Large intestine (tissue), 3 donors: ENCODE data around the gene SLC25A39. TPM values are rescaled to one million over a fixed set of nuclear protein-coding genes. Genes with fewer than 3 reads are reported as not detected.

Experiments used
- DNase-seq, 2 donors: peaks; one replicate each; pipeline versions ENCODE4 v3.0.0 to v3.0.0-alpha.2; 2013
- H3K27ac ChIP-seq: one replicate; pipeline ENCODE4 v1.5.1; 2013; ENCODE audit warnings: low read length
- H3K27me3 ChIP-seq: 2 replicates; pipeline ENCODE4 v1.6.1; 2013; ENCODE audit warnings: low read length; ENCODE audit not compliant: control insufficient read depth, insufficient read depth
- H3K36me3 ChIP-seq: 2 replicates; pipeline ENCODE4 v1.6.1; 2013; ENCODE audit warnings: low read length; ENCODE audit not compliant: control insufficient read depth, insufficient read depth
- H3K4me1 ChIP-seq: one replicate; pipeline ENCODE4 v1.6.1; 2013; ENCODE audit warnings: low read length; ENCODE audit not compliant: control insufficient read depth, insufficient read depth
- H3K4me3 ChIP-seq: one replicate; pipeline ENCODE4 v1.5.1; 2013; ENCODE audit warnings: low read length
- H3K9me3 ChIP-seq: one replicate; pipeline ENCODE4 v1.6.1; 2013; ENCODE audit warnings: mild to moderate bottlenecking, low read depth, low read length, moderate library complexity; ENCODE audit not compliant: control insufficient read depth
- WGBS: methylation state at CpG from one replicate; pipeline ENCODE4 v1.1.5; 2013; ENCODE audit warnings: low lambda C conversion rate; ENCODE audit not compliant: insufficient coverage; 5-methylcytosine and 5-hydroxymethylcytosine counted together
- polyA plus RNA-seq: library from polyadenylated mRNA; unstranded; fragments of 120-200 nt; gene quantifications from one replicate; pipeline ENCODE4 v1.2.1, GENCODE V29; 2013

SLC25A39 gene
- polyA plus RNA-seq, 1 donor, result 111 TPM

GRCh38 chr17:44354582-44355561 is 30.2 kb upstream of the SLC25A39 start:
- Histone ChIP-seq H3K9me3 (no peaks in the 10 kb centered on the region), H3K36me3 (peaks cover 32% of the 10 kb centered on the region), H3K27me3 (no peaks in the 10 kb centered on the region), H3K27ac (no peak overlapping the region), H3K4me3 (no peak overlapping the region), H3K4me1 (no peaks in the 10 kb centered on the region)
- WGBS, result no CpG with 5 or more reads among the region's 77 CpGs
- DNase-seq, result peak in 1 of 2 donors; percentile 55

- Histone ChIP-seq H3K36me3 (peaks cover 43% of the 10 kb centered on the region), H3K27ac (no peak overlapping the region), H3K4me1 (no peaks in the 10 kb centered on the region), H3K4me3 (peak overlapping the region; percentile 10), H3K27me3 (no peaks in the 10 kb centered on the region), H3K9me3 (no peaks in the 10 kb centered on the region)
- WGBS, result no CpG with 5 or more reads among the region's 98 CpGs
- DNase-seq, result peak in 1 of 2 donors; percentile 51
Measured at GRCh38 chr17:44353672-44354331, 29.2 kb upstream of the SLC25A39 start.

GRCh38 chr17:44352828-44353671 is 28.4 kb upstream of the SLC25A39 start:
- no CpG with 5 or more reads among the region's 22 CpGs for WGBS

DNA sequence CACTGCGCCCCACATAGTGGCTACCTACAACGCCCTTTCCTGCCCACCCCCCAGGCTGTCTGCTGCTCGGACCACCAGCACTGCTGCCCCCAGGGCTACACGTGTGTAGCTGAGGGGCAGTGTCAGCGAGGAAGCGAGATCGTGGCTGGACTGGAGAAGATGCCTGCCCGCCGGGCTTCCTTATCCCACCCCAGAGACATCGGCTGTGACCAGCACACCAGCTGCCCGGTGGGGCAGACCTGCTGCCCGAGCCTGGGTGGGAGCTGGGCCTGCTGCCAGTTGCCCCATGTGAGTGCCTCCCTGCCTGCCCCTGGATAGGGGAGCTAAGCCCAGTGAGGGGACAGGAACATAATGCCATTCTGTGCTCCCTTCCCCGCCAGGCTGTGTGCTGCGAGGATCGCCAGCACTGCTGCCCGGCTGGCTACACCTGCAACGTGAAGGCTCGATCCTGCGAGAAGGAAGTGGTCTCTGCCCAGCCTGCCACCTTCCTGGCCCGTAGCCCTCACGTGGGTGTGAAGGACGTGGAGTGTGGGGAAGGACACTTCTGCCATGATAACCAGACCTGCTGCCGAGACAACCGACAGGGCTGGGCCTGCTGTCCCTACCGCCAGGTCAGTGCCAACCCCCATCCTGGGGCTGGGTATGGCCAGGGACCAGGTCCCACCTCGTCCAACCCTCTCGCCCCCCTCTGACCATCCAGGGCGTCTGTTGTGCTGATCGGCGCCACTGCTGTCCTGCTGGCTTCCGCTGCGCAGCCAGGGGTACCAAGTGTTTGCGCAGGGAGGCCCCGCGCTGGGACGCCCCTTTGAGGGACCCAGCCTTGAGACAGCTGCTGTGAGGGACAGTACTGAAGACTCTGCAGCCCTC is 27.6 kb upstream of the SLC25A39 start:
- no CpG with 5 or more reads among the region's 36 CpGs for WGBS
- no peaks in the 10 kb centered on the region for H3K4me1 ChIP-seq
- H3K27ac ChIP-seq, result no peak overlapping the region
- no peaks in the 10 kb centered on the region for H3K9me3 ChIP-seq
- H3K4me3 ChIP-seq, result no peak overlapping the region
- H3K27me3 ChIP-seq, result no peaks in the 10 kb centered on the region
- no peak for DNase-seq
- H3K36me3 ChIP-seq, result peaks cover 50% of the 10 kb centered on the region

More at GRCh38 chr17:44352828-44353671, 28.4 kb upstream of the SLC25A39 start:
- no peaks in the 10 kb centered on the region for H3K9me3 ChIP-seq
- H3K27ac ChIP-seq, result no peak overlapping the region
- H3K36me3 ChIP-seq, result peaks cover 50% of the 10 kb centered on the region
- DNase-seq, result no peak
- no peaks in the 10 kb centered on the region for H3K27me3 ChIP-seq
- no peaks in the 10 kb centered on the region for H3K4me1 ChIP-seq
- H3K4me3 ChIP-seq, result peak overlapping the region; percentile 10

DNA sequence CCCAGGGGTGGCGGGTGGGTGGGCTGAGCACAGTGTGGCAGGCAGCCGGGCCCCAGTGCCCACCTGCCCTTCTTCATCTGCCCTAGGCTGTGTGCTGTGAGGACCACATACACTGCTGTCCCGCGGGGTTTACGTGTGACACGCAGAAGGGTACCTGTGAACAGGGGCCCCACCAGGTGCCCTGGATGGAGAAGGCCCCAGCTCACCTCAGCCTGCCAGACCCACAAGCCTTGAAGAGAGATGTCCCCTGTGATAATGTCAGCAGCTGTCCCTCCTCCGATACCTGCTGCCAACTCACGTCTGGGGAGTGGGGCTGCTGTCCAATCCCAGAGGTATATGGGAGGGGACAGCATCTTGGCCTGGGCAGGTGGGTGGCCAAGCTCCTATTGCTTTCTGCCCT is 26.8 kb upstream of the SLC25A39 start:
- Histone ChIP-seq H3K27me3 (no peaks in the 10 kb centered on the region), H3K4me1 (peaks cover 2% of the 10 kb centered on the region), H3K4me3 (no peak overlapping the region), H3K9me3 (no peaks in the 10 kb centered on the region), H3K27ac (no peak overlapping the region), H3K36me3 (peaks cover 50% of the 10 kb centered on the region)
- WGBS, result no CpG with 5 or more reads among the region's 8 CpGs
- no peak for DNase-seq

GRCh38 chr17:44350733-44351226 is 26.2 kb upstream of the SLC25A39 start:
- Histone ChIP-seq H3K9me3 (no peaks in the 10 kb centered on the region), H3K27ac (no peak overlapping the region), H3K36me3 (peaks cover 50% of the 10 kb centered on the region), H3K27me3 (no peaks in the 10 kb centered on the region), H3K4me1 (peaks cover 9% of the 10 kb centered on the region), H3K4me3 (no peak overlapping the region)
- peak in 1 of 2 donors; percentile 47 for DNase-seq
- no CpG with 5 or more reads among the region's 6 CpGs for WGBS

- H3K4me3 ChIP-seq, result no peak overlapping the region
- H3K9me3 ChIP-seq, result no peaks in the 10 kb centered on the region
- H3K4me1 ChIP-seq, result peaks cover 11% of the 10 kb centered on the region
- no peaks in the 10 kb centered on the region for H3K27me3 ChIP-seq
- peaks cover 48% of the 10 kb centered on the region for H3K36me3 ChIP-seq
- no peak overlapping the region for H3K27ac ChIP-seq
- no peak for DNase-seq
- WGBS, result no CpG with 5 or more reads among the region's 12 CpGs
Measured at GRCh38 chr17:44349553-44350070, 25.0 kb upstream of the SLC25A39 start.

DNA sequence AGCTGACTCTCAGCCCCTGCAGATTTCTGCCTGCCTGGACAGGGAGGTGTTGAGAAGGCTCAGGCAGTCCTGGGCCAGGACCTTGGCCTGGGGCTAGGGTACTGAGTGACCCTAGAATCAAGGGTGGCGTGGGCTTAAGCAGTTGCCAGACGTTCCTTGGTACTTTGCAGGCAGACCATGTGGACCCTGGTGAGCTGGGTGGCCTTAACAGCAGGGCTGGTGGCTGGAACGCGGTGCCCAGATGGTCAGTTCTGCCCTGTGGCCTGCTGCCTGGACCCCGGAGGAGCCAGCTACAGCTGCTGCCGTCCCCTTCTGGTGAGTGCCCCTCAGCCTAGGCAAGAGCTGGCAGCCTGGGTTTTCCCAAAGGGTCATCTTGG is 24.4 kb upstream of the SLC25A39 start:
- Histone ChIP-seq H3K36me3 (peaks cover 48% of the 10 kb centered on the region), H3K4me1 (peaks cover 15% of the 10 kb centered on the region)
- WGBS, result 100% methylated on average over 1 of the region's 6 CpGs

GRCh38 chr17:44348234-44348987 is 23.8 kb upstream of the SLC25A39 start:
- 100% methylated on average over 3 of the region's 9 CpGs for WGBS
- H3K4me1 ChIP-seq, result peaks cover 15% of the 10 kb centered on the region
- H3K36me3 ChIP-seq, result peaks cover 48% of the 10 kb centered on the region
- H3K27ac ChIP-seq, result no peak overlapping the region
- DNase-seq, result no peak
- no peak overlapping the region for H3K4me3 ChIP-seq
- H3K9me3 ChIP-seq, result no peaks in the 10 kb centered on the region
- no peaks in the 10 kb centered on the region for H3K27me3 ChIP-seq

More for the DNA sequence above, 24.4 kb upstream of the SLC25A39 start:
- H3K9me3 ChIP-seq, result no peaks in the 10 kb centered on the region
- no peaks in the 10 kb centered on the region for H3K27me3 ChIP-seq
- no peak for DNase-seq
- no peak overlapping the region for H3K4me3 ChIP-seq
- H3K27ac ChIP-seq, result no peak overlapping the region
